ENCODE measurements around the gene ELOF1. TPM values are rescaled to one million over a fixed set of nuclear protein-coding genes. Genes with fewer than 3 reads are reported as not detected.

Gene ELOF1
- total and polyA plus RNA-seq, 2 donors from 2014 or later = 47.5 to 72.4 TPM

DNA sequence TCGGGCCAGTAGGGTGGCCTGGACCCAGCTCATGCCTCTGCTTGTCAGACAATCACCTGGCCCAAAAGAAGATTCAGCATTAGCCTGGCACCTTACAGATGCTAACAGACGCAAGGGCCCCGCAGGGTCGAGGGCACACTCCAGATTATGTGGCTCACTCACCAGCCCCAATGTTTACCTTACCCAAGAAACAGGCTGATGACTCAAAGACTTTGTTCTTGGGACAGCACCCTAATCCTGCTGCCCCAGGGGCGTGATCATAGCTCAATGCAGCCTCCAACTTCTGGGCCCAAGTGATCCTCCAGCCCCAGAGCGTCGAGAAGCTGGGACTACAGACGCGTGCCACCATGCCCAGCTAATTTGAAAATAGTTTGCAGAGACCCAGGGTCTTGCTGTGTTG lies 39.9 kb downstream of the ELOF1 start:
- TF ChIP-seq, protein P1, sequence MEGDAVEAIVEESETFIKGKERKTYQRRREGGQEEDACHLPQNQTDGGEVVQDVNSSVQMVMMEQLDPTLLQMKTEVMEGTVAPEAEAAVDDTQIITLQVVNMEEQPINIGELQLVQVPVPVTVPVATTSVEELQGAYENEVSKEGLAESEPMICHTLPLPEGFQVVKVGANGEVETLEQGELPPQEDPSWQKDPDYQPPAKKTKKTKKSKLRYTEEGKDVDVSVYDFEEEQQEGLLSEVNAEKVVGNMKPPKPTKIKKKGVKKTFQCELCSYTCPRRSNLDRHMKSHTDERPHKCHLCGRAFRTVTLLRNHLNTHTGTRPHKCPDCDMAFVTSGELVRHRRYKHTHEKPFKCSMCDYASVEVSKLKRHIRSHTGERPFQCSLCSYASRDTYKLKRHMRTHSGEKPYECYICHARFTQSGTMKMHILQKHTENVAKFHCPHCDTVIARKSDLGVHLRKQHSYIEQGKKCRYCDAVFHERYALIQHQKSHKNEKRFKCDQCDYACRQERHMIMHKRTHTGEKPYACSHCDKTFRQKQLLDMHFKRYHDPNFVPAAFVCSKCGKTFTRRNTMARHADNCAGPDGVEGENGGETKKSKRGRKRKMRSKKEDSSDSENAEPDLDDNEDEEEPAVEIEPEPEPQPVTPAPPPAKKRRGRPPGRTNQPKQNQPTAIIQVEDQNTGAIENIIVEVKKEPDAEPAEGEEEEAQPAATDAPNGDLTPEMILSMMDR (IDR thresholded peaks at IDR 0.05; ENCODE audit: borderline replicate concordance, extremely low read depth, insufficient read depth) = no peak
- Histone ChIP-seq H3K4me3 (ENCODE audit: low read length in 3 of 3) (no peak overlapping the region), H3K27me3 (ENCODE audit: control insufficient read depth, insufficient read depth, low read length) (no peaks in the 10 kb centered on the region), H3K36me3 (ENCODE audit: control insufficient read depth in 2 of 3, insufficient read depth in 3 of 3, low read length in 3 of 3) (peaks cover 0 to 9% (median 3%) of the 10 kb centered on the region in 3 donors), H3K27ac (ENCODE audit: low read depth in 2 of 2, low read length in 2 of 2) (no peak overlapping the region), H3K9ac (ENCODE audit: low read length in 3 of 3) (no peak overlapping the region), H3K9me3 (ENCODE audit: control insufficient read depth in 2 of 3, insufficient read depth in 1 of 3, low read length in 3 of 3) (no peaks in the 10 kb centered on the region), H3K4me1 (ENCODE audit: control insufficient read depth in 2 of 3, insufficient read depth in 2 of 3, low read depth in 1 of 3, low read length in 3 of 3) (no peaks in the 10 kb centered on the region)
- no peak for DNase-seq
- intact Hi-C loops (cut with DNase I) = no loop called here
- FAIRE-seq = no peak

DNA sequence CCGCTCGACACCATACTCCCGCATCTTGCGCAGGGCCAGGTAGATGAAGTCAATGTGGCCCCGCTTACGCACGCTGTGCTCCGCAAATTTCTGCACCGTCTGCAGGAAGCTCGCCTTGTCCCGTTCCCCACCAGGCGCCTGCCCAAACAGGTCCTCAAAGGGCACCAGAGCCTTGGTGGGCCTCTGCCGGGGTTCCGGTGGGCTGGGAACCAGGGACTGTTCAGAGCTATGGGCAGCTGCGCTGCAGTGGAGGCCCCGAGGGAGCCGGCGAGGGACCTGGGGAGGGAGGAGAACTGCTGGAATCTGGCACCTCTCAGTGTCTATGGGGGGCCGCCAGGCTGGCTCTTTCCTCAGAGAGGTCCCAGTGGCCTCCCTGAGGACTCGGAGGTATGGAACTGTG lies 45.1 kb downstream of the ELOF1 start:
- DNase-seq (no peak), FAIRE-seq (no peak)
- Histone ChIP-seq H3K9ac (ENCODE audit: low read length in 3 of 3) (no peak overlapping the region), H3K4me1 (ENCODE audit: control insufficient read depth in 2 of 3, insufficient read depth in 2 of 3, low read depth in 1 of 3, low read length in 3 of 3) (no peaks in the 10 kb centered on the region), H3K27me3 (ENCODE audit: control insufficient read depth, insufficient read depth, low read length) (no peaks in the 10 kb centered on the region), H3K36me3 (ENCODE audit: control insufficient read depth in 2 of 3, insufficient read depth in 3 of 3, low read length in 3 of 3) (peaks cover 0 to 23% (median 10%) of the 10 kb centered on the region in 3 donors), H3K9me3 (ENCODE audit: control insufficient read depth in 2 of 3, insufficient read depth in 1 of 3, low read length in 3 of 3) (no peaks in the 10 kb centered on the region), H3K27ac (ENCODE audit: low read depth in 2 of 2, low read length in 2 of 2) (no peak overlapping the region), H3K4me3 (ENCODE audit: low read length in 3 of 3) (no peak overlapping the region)
- intact Hi-C loops (cut with DNase I) = no loop called here
- TF ChIP-seq, protein P1 (IDR thresholded peaks at IDR 0.05; ENCODE audit: borderline replicate concordance, extremely low read depth, insufficient read depth) = no peak

DNA sequence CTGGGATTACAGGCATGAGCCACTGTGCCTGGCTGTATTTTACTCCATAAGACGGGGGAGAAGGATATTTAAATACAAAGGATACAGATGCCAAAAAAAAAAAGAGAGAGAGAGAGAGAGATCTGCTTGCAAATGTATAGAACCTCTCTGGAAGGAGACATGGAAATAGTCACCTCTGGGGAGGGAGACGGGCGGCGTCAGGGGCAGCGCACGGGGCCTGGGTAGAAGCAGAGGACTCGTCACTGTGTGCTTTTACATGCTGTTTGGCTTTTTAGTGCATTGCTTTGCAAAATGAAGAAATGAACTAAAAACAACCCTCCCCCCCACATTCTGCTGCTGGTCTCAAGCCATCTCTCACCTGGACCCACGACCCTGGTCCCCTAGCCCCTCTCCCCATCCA lies 48.6 kb downstream of the ELOF1 start:
- H3K4me1 ChIP-seq (ENCODE audit: control insufficient read depth in 2 of 3, insufficient read depth in 2 of 3, low read depth in 1 of 3, low read length in 3 of 3) = peaks cover 0 to 5% (median 0%) of the 10 kb centered on the region in 3 donors
- no peaks in the 10 kb centered on the region for H3K9me3 ChIP-seq (ENCODE audit: control insufficient read depth in 2 of 3, insufficient read depth in 1 of 3, low read length in 3 of 3)
- DNase-seq (no peak), FAIRE-seq (no peak)
- no peak overlapping the region for H3K9ac ChIP-seq (ENCODE audit: low read length in 3 of 3)
- H3K36me3 ChIP-seq (ENCODE audit: control insufficient read depth in 2 of 3, insufficient read depth in 3 of 3, low read length in 3 of 3) = peaks cover 0 to 14% (median 10%) of the 10 kb centered on the region in 3 donors
- TF ChIP-seq, protein P1 (IDR thresholded peaks at IDR 0.05; ENCODE audit: borderline replicate concordance, extremely low read depth, insufficient read depth) = no peak
- H3K27me3 ChIP-seq (ENCODE audit: control insufficient read depth, insufficient read depth, low read length) = no peaks in the 10 kb centered on the region
- no peak overlapping the region for H3K27ac ChIP-seq (ENCODE audit: low read depth in 2 of 2, low read length in 2 of 2)
- no peak overlapping the region for H3K4me3 ChIP-seq (ENCODE audit: low read length in 3 of 3)
- intact Hi-C loops (cut with DNase I) = no loop called here
